ENCODE data around the gene CEBPA. TPM values are rescaled to one million over a fixed set of nuclear protein-coding genes. Genes with fewer than 3 reads are reported as not detected.

Gene CEBPA
- total RNA-seq, 1 donor from 2014 or later, result 75.1 TPM

DNA sequence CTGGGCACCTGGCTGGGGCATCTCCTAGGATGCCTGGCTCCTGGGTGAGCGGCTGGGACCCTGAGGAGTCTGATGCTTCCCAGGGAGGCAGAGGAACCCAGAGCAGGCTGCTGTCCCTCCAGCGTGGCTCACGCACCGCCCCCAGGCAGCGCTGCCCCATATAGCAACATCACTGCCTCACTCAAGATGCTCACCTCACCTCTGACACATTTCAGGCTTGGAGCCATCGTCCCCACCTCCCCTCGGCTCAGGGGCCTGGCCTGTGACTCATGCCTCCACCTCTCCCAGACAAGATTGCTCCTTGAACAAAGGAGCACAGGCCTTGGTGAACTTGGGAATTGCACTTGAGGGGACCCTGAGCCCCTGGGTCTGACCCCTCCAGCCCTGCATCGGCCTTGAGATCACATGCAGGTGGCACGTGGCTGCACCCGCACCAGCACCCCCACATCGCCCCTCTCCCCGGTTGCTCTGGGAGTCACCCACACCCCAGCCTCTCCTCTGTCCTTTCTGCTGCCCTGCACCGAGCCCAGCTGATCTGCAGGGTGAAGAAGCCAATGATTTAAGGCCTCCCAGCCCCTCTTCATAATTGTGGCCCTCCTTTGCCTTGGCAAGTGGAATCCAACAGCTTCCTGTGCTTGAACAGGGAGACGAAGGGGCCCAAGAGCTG lies 11.2 kb downstream of the CEBPA start:
- intact Hi-C loops (cut with DNase I), result no loop called here
- DNase-seq (peak; percentile 65), ATAC-seq (peak; percentile 58 to 76)
- Histone ChIP-seq H3K4me3 (no peak overlapping the region), H3K4me1 (peaks cover 69% of the 10 kb centered on the region), H3K27ac (peak overlapping the region; percentile 84), H3K27me3 (ENCODE audit: low read depth) (peaks cover 3% of the 10 kb centered on the region), H3K36me3 (no peaks in the 10 kb centered on the region), H3K9me3 (peaks cover 6% of the 10 kb centered on the region)
- TF ChIP-seq, protein P1, sequence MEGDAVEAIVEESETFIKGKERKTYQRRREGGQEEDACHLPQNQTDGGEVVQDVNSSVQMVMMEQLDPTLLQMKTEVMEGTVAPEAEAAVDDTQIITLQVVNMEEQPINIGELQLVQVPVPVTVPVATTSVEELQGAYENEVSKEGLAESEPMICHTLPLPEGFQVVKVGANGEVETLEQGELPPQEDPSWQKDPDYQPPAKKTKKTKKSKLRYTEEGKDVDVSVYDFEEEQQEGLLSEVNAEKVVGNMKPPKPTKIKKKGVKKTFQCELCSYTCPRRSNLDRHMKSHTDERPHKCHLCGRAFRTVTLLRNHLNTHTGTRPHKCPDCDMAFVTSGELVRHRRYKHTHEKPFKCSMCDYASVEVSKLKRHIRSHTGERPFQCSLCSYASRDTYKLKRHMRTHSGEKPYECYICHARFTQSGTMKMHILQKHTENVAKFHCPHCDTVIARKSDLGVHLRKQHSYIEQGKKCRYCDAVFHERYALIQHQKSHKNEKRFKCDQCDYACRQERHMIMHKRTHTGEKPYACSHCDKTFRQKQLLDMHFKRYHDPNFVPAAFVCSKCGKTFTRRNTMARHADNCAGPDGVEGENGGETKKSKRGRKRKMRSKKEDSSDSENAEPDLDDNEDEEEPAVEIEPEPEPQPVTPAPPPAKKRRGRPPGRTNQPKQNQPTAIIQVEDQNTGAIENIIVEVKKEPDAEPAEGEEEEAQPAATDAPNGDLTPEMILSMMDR (IDR thresholded peaks at IDR 0.05), result no peak

DNA sequence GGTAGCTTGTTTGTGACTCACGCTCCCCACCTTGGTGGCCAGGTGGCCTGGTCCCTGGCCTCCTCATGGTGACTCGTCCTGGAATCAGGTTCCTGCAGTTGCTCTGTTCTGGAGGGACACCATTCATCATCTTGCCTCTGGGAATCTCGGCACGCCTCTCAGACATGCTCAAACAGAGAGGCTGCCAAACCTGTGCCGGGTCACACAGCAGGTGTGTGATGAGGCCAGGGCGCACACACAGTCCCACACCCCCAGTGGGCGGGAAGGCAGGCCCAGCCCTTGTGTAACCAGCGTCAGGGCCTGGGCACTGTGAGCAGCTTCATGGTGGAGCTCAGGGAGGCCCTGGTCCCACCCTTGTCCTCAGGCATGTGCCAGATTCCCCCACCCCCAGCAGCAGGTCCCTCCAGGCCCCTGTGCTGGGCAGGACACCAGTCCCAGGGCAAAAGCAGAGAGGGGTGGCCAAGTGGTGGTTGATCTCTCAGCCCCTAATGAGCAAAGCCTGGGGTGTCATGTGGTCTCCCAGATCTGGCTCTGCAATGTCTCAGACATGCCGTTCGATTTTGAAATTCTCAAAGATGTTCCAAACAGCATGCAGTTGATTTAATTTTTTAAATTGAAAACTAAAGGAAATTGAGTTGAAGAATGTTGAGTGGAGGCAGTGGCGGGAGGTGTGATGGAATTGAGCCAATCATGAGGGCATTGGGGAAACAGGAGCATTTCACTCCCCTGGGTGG lies 12.1 kb downstream of the CEBPA start:
- Histone ChIP-seq H3K9me3 (peaks cover 6% of the 10 kb centered on the region), H3K36me3 (no peaks in the 10 kb centered on the region), H3K4me1 (peaks cover 77% of the 10 kb centered on the region), H3K27me3 (ENCODE audit: low read depth) (peaks cover 7% of the 10 kb centered on the region), H3K4me3 (no peak overlapping the region), H3K27ac (peak overlapping the region; percentile 84)
- ATAC-seq (peak in 1 of 2 donors; percentile 5), DNase-seq (peak; percentile 59)
- intact Hi-C loops (cut with DNase I), result no loop called here
- TF ChIP-seq, protein P1 (IDR thresholded peaks at IDR 0.05), result no peak

DNA sequence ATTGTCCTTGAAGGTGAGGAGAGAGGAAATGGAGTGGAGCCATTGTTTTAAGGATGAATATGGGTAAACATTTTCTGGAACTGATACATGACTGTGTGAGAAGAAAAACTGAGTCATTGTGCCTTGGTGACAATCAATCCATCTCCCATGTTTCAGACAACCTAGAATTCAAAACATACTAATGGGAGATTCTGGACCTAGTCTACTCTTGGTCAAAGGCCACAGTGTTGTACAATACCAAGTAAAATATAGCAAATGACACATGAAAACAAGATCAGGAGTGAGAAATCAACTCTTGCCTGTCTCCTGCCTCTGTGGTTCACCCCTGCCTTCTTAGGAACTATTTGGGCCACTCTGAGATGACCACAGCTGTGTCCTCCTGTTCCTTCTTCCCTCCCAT lies 13.1 kb downstream of the CEBPA start:
- ATAC-seq (no peak), DNase-seq (no peak)
- Histone ChIP-seq H3K4me1 (peaks cover 80% of the 10 kb centered on the region), H3K4me3 (no peak overlapping the region), H3K9me3 (peaks cover 6% of the 10 kb centered on the region), H3K27ac (peak overlapping the region; percentile 84), H3K36me3 (no peaks in the 10 kb centered on the region), H3K27me3 (ENCODE audit: low read depth) (peaks cover 7% of the 10 kb centered on the region)
- TF ChIP-seq, protein P1 (IDR thresholded peaks at IDR 0.05), result no peak
- intact Hi-C loops (cut with DNase I), result no loop called here

DNA sequence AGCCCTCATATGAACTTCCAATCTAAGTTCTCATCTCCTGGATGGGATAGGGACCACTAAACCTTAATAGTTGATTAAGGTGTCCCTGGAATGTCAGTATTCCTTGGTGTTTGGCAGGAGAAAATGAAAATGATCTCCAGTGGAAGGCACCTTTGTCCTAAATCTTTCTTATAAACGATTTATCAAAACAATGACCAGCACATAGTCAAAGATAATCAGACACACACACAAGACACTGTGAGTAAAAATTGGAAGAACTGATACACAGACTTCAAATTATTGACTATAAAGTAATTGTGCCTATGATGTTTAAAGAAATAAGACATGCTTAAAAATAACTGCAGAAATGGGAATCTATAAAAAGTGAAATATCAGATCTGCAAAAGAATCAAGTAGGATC lies 13.7 kb downstream of the CEBPA start:
- Histone ChIP-seq H3K4me3 (no peak overlapping the region), H3K36me3 (no peaks in the 10 kb centered on the region), H3K4me1 (peaks cover 74% of the 10 kb centered on the region), H3K27me3 (ENCODE audit: low read depth) (peaks cover 7% of the 10 kb centered on the region), H3K27ac (no peak overlapping the region), H3K9me3 (peaks cover 6% of the 10 kb centered on the region)
- ATAC-seq, result no peak
- DNase-seq, result no peak
- intact Hi-C loops (cut with DNase I), result no loop called here
- TF ChIP-seq, protein P1 (IDR thresholded peaks at IDR 0.05), result no peak

DNA sequence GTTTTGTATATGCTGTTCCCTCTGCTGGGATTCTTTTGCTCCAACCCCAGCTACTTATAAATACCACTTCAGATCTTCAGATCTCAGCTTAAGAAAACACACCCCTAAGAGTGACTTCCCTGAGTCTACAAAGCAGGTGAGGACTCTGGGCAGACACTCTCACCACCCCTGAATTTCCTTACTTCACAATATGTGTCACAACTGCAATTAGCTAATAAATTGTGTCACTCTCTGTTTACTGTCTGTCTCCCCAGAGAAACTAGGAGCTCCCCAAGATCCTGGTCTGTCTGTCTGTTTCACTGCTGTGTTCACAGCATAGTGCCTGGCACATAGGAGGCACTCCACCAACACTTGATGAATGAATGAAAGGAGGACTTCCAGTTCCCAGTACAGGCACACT lies 14.4 kb downstream of the CEBPA start:
- ATAC-seq, result no peak
- intact Hi-C loops (cut with DNase I), result no loop called here
- peak overlapping the region; percentile 36 for H3K27ac ChIP-seq

More for the DNA sequence above, 14.4 kb downstream of the CEBPA start:
- no peak for DNase-seq
- Histone ChIP-seq H3K4me3 (no peak overlapping the region), H3K9me3 (peaks cover 6% of the 10 kb centered on the region), H3K27me3 (ENCODE audit: low read depth) (peaks cover 7% of the 10 kb centered on the region), H3K36me3 (no peaks in the 10 kb centered on the region), H3K4me1 (peaks cover 69% of the 10 kb centered on the region)
- TF ChIP-seq, protein P1 (IDR thresholded peaks at IDR 0.05), result no peak

All from lower lobe of right lung (tissue), 2 donors.